PC-3 (cell line): ENCODE data around the gene FAT2.

Experiments
- EZH2 ChIP-seq: fragments of 300-600 bp; sonication (generic); IDR thresholded peaks from one replicate; pipeline ENCODE4 v1.6.1; 2017; ENCODE audit warnings: antibody characterized with exemption, mild to moderate bottlenecking, low read length; ENCODE audit not compliant: unreplicated experiment
- TF ChIP-seq, protein P1 (sequence below): fragments of 300-600 bp; sonication (generic); conservative IDR thresholded peaks from 2 replicates; pipeline ENCODE4 v1.5.1; 2017; ENCODE audit warnings: antibody characterized with exemption, low read depth, mild to moderate bottlenecking, low read length

GRCh38 chr5:151550146-151550545 lies 41.0 kb downstream of the FAT2 start:
- TF ChIP-seq, protein P1, sequence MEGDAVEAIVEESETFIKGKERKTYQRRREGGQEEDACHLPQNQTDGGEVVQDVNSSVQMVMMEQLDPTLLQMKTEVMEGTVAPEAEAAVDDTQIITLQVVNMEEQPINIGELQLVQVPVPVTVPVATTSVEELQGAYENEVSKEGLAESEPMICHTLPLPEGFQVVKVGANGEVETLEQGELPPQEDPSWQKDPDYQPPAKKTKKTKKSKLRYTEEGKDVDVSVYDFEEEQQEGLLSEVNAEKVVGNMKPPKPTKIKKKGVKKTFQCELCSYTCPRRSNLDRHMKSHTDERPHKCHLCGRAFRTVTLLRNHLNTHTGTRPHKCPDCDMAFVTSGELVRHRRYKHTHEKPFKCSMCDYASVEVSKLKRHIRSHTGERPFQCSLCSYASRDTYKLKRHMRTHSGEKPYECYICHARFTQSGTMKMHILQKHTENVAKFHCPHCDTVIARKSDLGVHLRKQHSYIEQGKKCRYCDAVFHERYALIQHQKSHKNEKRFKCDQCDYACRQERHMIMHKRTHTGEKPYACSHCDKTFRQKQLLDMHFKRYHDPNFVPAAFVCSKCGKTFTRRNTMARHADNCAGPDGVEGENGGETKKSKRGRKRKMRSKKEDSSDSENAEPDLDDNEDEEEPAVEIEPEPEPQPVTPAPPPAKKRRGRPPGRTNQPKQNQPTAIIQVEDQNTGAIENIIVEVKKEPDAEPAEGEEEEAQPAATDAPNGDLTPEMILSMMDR: no peak
- no peak for TF ChIP-seq EZH2
